Superior temporal gyrus (tissue), 1 donor: ENCODE data around the gene FKBP1A.
"Not testable (repeated sequence)": the region's sequence is repeated elsewhere in the genome, so short reads cannot be mapped to it uniquely, and the experiment has no call there.

ENCODE experiments used
- DNase-seq: peaks from one replicate; pipeline ENCODE4 v3.0.0-alpha.2; 2016; ENCODE audit errors: extremely low spot score

Gene FKBP1A

DNA sequence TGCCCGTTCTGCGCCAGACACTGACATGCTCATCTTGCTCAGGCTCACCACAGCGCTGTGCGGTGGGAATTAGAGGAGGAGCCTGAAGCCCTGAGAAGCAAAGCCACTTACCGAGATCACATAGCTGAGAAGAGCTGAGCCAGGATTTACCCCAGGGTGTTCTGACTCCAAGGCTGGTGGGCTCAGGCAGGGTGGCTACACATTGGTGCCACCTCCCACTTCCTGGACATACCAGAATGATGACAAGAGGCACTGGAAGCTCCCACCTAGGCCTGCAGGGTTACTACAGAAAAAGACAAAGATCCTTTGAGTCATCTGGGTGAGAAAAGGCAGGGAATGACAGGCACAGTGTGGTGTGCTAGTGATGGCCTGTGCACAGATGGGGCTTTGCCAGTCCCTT, 24.4 kb upstream of the FKBP1A start:
- no peak for DNase-seq

GRCh38 chr20:1415667-1416468, 23.0 kb upstream of the FKBP1A start:
- no peak for DNase-seq

DNA sequence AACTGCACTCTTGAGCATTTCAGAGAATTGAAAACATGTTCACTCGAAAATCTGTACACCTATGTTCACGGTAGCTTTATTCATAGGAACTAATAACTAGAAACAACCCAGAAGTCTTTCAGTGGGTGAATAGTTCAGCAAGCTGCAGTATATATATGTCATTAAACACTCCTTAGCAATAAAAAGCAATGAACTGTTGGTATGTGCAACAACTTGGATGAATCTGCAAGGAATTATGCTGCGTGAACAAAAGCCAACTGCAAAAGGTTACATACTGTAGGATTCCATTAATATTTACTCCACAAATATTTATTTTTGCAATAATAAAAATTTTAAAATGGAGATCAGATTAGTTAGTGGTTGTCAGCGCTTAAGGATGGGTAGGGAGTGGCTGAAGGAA, 22.1 kb upstream of the FKBP1A start:
- DNase-seq, result no peak

DNA sequence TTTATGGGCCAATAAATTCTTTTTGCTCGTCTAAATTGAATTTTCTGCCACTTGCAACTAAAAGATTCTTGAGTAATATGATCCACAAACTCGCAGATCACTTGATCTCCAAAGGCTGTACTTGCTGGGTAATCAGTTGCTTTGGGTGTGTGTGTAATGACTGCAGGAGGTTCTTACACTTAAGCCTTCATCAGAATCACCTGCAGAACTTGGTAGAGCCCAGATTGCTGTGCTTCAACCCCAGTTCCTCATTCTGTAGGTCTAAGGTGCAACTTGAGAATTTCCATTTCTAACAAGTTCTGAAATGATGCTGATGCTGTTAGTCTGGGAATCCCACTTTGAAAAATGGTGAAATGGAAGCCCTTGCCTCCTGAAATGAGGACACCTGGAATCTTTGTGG, 12.9 kb upstream of the FKBP1A start:
- no peak for DNase-seq

GRCh38 chr20:1403624-1404023, 10.8 kb upstream of the FKBP1A start:
- DNase-seq, result no peak

DNA sequence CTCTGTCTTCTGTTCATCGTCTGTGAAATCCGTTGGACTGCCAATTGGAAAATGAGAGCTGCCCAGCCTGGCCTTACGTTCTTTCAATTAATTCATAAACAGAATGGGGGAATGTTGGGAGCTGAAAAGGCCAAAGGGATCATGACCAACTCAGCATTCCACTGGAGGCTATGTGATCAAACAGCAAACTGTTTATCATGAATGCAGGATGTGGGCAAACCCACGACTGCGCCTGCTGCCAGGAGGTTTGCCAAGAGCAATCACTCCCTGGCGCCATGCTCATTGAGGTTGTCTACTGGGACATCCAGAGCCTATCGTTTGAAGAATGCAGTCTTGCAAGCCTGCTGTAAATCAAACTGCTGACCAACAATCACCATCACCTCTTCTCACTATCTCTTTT, 9.3 kb upstream of the FKBP1A start:
- DNase-seq, result no peak

GRCh38 chr20:1401451-1401907, 8.6 kb upstream of the FKBP1A start:
- no peak for DNase-seq

DNA sequence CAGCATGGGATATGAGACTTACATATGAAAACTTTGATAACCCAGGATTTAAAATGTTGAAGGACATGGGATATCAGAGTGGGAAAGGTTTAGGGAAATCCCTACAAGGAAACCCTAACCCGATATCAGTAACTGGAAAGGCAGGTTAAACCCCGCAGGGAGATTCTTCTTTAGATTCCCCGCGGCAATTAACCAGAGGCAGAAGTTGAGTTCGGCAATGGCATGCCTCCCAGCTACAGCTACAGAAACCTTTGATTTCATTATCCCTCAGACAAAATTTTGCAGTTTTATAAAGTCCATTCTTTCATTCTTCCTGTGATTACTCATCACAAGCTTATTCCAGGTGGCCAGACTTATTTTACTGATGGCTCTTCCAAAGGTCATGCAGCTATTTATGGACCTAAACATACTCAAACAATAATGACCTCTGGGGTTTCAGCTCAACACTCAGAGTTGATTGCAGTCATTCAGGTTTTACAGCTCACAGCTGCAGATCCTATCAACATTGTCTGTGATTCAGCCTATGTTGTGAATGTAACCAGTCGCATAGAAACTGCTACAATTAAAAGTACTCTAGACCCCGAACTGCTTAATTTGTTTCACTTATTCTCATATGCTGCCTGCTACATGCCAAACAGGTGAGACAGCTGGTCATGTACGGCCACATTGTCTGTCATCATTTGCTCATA, 7.0 kb upstream of the FKBP1A start:
- DNase-seq, result not testable (repeated sequence)

DNA sequence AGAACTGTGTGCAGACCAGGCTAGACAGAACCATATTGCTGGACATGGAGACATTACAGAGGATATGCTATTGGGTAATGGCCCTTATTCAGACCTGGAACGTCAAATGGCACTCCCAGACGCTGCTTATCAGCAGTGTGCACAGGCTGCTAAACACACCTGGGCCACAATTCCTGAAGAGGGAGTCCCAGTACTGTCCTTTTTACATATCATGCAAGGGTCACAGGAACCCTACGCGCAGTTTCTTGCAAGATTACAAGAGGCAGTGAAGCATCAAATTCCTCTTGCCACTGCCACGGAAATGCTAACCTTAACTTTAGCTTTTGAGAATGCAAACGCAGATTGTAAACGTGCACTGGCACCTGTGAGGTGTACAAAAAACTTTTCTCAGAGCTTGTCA, 5.3 kb upstream of the FKBP1A start:
- DNase-seq, result not testable (repeated sequence)

GRCh38 chr20:1397710-1398109, 4.9 kb upstream of the FKBP1A start:
- DNase-seq, result no peak

DNA sequence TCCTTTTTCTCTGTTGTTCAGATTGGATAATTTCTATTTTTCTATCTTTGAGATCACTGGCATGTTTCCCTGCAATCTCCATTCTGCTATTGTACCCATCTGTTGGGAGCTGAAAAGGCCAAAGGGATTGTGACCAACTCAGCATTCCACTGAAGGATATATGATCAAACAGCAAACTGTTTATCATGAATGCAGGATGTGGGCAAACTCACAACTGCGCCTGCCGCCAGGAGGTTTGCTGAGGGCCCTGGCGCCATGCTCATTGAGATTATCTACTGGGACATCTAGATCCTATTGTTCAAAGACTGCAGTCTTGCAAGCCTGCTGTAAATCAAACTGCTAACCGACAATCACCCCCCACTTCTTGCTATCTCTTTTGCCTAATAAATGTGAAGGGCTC, 3.8 kb upstream of the FKBP1A start:
- DNase-seq, result no peak

DNA sequence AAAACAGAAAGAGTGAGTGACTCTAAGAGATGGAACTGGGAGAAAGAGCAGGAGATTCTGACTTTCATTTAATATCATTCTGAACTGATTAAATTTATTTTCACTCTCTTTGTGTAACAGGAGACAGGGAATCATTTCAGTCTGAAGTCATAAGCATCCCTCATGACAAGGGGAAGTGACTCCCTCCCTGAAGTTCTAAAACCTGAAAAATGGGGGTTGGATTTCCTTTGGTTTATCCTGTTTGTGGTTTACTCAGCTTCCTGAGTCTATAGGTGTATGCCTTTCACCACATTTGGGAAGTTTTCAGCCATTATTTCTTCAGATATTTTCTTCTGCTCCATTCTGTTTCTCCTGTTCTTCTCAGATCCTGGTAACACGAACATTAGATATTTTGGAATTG, 3.4 kb upstream of the FKBP1A start:
- no peak for DNase-seq

DNA sequence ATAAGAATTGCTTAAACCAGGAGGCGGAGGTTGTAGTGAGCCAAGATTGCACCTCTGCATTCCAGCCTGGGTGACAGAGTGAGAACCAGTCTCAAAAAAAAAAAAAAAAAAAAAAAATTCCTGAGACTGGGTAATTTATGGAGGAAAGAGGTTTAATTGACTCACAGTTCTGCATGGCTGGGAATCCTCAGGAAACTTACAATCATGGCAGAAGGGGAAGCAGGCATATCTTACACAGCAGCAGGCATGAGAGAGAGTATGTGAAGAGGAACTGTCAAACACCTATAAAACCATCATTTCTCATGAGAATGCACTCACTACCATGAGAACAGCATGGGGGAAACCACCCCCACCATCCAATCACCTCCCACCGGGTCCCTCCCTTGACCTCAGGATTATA, 1.8 kb upstream of the FKBP1A start:
- no peak for DNase-seq

DNA sequence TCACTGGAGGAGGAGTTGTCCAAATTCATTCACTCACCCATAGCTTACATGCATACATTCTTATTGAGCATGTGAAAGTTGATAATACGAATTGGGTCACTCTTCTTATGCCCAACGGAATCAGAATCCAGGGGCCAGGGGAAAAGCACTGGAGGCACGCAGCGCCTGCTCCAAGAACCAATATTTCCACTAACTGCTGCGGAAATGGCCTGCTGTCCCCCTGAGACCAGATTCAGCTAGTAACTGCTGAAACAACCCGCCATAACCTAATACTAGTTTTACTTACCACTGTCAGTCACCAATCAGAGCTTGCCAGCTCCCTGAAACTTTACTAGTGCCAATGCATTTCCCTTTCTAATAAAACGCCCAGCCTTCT, 641 bp upstream of the FKBP1A start:
- DNase-seq, result no peak

DNA sequence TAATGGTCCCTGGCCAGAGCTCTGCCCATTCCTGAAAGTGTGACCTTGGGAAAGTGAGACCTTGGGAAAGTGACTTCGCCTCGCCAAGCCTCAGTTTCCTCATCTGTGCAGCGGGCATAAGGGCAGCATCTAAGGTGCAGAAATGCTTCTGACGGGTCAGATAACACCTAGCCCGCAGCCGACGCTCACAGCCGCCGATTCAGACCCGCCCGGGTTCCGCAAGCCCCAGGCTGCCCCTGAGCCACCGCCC, 486 bp downstream of the FKBP1A start:
- no peak for DNase-seq

DNA sequence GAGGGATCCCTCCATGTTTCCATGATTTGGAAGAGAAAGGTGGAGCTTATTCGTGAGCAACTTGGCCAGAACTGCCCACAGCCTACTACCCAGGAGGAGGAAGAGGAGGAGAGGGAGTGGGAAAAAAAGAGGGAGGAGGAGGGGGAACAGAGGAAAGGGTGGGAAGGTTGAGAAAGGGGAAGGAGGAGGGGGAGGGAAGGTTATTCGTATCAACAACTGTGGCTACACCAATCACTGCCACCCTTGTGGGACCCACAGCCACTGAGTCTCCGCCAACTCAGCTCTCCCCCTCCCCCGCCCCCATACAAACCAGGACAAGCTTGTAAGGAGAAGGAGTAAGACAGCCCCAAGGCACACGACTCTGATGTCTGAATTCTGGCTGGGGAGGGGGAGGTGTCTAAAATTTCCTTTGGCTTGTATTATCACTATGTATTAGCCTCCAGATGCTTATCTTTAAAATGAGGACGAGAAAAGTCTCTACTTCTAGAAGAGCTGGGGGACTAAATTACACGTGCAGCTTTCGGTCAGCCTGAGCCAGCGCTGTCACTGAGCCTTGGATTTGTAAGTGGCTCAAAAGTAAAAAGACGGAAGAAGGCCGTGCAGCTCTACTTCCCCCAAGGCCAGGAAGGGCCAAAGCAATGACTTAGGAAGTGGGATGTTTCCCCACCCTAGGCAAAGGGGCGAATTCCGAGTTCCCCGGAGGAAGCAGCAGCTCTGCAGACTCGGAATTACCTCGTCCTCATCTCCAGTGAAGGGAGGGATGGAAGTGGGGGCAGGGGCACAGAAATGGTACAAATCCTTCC, 1.0 kb downstream of the FKBP1A start:
- no peak for DNase-seq

DNA sequence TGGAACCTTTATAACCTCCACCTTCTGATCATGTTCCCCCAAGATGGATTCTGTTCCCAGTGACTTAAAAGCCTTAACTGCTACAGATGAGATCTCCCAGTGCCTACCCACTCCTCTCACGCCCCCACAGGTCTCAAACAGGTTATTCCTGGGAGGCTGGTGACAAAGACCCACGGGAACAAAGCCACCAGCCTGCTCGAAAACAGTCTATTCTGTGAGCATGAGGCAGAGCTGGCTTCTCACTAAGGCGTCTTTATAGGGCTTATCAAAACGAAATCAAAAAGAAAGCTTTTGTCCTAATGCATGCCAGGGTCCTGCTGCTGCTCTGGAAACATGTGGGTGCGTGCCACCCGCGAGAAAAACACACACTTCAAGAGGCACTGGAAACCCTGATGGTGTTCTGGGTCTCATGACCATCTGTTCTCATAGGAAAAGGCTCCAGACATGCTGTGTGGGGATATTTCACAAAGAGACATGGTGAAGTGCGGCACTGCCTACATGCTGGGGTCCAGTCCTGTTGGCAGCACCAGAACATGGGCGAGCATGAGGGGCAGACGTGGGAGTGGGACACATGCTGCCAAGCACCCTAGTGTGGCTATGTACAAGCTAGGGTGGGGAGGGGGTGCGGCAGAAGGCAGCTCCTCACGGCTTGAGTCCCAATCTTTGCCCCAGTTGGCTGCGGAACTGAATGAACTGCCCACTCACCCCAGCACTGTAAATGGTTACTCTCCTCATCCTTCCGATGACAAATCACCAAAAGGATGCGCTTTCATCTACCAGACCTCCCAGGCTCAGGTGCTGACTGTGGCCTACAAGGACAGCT, 2.1 kb downstream of the FKBP1A start:
- no peak for DNase-seq

DNA sequence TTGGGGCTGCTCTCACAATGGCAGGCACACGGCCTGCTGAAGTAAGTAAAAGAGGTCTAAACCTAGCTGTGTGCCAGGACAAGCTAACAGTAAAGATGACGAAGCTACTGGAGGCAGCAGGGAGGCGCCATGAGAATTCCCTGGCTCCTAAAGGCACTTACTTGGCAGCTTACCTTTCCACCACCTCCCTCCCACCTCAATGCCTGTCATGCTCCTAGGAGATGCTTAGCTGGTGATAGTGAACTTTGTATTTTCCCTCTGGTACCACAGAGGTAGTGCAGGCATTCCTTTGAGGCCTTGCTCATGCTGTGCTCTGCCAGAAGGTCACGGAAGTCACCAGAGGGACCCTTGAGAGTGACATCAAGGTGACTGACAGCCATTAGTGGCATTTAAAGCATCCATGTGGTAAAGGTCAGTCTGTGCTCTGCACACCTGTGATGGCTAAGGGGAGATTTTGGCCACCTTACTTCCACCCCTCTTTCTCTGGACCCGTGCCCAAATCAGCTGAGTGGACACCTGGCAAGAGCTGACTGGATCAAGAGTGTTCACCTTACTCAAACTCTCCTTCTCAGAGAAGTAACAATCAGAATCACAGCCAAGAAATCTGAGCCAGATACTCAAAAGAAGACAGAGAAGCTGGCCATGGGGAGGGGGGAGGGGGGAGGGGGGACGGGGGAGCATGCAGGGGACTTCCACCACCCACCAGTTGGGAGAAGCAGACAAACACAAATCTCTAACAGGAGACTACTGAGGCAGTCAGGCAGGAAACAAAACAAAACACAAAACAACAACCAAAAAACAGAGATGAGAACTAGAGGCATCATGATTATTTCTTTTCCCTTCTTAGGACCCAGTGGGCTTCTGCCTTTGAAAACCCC, 2.9 kb downstream of the FKBP1A start:
- no peak for DNase-seq

DNA sequence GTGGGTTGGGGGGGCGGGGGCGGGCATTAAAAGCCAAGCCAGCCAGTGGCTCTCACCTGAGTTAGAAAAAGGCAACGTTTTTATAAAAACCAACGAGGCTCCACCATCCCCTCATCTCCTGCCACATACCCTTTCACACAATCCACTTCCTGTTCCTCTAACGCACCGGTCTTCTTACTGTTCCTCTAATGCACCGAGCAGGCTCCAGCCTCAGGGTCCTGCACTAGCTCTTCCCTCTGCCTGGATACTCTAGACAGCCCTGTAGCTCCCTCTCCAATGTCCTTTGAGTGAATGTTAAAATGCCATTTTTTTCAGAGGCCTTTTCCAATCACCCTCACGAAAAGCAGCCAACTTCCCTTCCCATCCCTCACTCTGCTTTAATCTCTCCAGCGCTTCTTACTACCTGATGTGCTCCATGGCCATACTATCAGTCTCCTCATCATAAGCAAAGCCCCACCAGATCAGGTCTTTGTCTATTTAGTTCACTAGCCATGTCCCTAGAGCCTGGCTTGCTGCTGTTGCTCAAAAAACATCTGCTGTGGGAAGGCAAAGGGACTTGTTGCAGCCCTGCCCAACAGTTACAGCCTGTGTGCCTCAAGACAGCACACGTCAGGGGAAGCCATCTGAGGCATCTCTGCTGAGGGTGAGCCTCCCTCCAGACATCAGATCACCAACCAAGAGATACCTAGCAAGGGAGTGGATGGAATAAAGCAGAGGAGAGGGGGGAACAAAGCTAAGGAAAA, 3.9 kb downstream of the FKBP1A start:
- DNase-seq, result no peak

- DNase-seq, result no peak
These were observed 4.6 kb downstream of the FKBP1A start for GRCh38 chr20:1388253-1388652.
